ENCODE results near the gene TNPO3. TPM values are rescaled to one million over a fixed set of nuclear protein-coding genes. Genes with fewer than 3 reads are reported as not detected.
"Not testable (repeated sequence)": the region's sequence is repeated elsewhere in the genome, so short reads cannot be mapped to it uniquely, and the experiment has no call there.

TNPO3 gene
- total RNA-seq, 6 experiments from 2014 or later = 15.2 to 30.2 (median 22.2) TPM

DNA sequence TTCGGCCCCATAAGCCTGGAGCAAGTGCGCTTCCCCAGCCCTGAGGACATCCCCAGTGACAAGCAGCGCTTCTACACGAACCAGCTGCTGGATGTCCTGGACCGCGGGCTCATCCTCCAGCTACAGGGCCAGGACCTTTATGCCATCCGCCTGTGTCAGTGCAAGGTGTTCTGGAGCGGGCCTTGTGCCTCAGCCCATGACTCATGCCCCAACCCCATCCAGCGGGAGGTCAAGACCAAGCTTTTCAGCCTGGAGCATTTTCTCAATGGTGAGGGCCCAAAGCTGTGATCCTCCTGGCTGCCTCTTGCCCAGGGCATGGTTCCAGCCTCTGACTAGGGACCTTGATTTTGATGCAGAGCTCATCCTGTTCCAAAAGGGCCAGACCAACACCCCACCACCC is 107.1 kb downstream of the TNPO3 start:
- intact Hi-C loops (cut with DNase I) = no loop called here
- DNase-seq = no peak
- no peaks in the 10 kb centered on the region for H3K27me3 ChIP-seq
- H3K9me3 ChIP-seq = no peaks in the 10 kb centered on the region
- TF ChIP-seq POLR2A (IDR thresholded peaks at IDR 0.05) = no peak
- no peak for ATAC-seq
- H3K27ac ChIP-seq = no peak overlapping the region
- no CpG with 5 or more reads among the region's 9 CpGs for WGBS (ENCODE audit: insufficient coverage, low coverage, low lambda C conversion rate, missing lambda C conversion rate)
- H3K36me3 ChIP-seq = no peaks in the 10 kb centered on the region
- no peaks in the 10 kb centered on the region for H3K4me1 ChIP-seq
- no peak overlapping the region for H3K4me3 ChIP-seq

DNA sequence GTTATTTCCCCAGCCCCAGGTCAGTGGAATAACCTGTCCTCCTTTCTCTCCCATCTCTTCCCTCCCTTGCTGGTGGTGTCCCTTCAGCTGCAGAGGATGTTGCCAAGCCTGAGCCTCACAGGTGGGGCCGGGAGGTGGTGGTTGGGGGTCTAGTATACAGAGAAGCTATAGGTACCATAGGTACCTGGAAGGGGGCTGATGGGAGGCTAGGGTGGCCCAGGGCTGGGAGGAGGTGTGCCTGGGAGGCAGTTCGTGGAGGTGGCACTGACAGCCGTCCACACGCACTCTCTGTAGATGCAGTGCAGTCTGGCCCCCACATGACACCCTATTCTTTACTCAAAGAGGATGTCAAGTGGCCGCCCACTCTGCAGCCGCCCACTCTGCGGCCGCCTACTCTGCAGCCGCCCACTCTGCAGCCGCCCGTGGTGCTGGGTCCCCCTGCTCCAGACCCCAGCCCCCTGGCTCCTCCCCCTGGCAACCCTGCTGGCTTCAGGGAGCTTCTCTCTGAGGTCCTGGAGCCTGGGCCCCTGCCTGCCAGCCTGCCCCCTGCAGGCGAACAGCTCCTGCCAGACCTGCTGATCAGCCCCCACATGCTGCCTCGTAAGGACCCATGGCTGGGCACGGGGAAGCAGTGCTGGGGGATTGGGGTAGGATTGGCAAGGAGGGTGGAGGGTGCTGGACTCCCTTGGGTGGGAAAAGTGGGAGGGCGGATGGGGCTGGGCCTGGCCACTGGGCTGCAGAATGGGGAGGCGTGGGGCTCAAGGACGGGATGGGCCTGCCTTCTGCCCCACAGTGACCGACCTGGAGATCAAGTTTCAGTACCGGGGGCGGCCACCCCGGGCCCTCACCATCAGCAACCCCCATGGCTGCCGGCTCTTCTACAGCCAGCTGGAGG is 107.7 kb downstream of the TNPO3 start:
- DNase-seq (peak in 1 of 3 donors; percentile 49), ATAC-seq (peak in 3 of 4 donors; percentile 34 to 55 (median 41))
- intact Hi-C loops (cut with DNase I) = no loop called here
- Histone ChIP-seq H3K27ac (no peak overlapping the region), H3K4me1 (no peaks in the 10 kb centered on the region), H3K9me3 (no peaks in the 10 kb centered on the region), H3K36me3 (no peaks in the 10 kb centered on the region), H3K27me3 (no peaks in the 10 kb centered on the region), H3K4me3 (no peak overlapping the region)
- WGBS (ENCODE audit: insufficient coverage, low coverage, low lambda C conversion rate, missing lambda C conversion rate) = 93% methylated on average over 3 of the region's 22 CpGs
- TF ChIP-seq, protein P1, sequence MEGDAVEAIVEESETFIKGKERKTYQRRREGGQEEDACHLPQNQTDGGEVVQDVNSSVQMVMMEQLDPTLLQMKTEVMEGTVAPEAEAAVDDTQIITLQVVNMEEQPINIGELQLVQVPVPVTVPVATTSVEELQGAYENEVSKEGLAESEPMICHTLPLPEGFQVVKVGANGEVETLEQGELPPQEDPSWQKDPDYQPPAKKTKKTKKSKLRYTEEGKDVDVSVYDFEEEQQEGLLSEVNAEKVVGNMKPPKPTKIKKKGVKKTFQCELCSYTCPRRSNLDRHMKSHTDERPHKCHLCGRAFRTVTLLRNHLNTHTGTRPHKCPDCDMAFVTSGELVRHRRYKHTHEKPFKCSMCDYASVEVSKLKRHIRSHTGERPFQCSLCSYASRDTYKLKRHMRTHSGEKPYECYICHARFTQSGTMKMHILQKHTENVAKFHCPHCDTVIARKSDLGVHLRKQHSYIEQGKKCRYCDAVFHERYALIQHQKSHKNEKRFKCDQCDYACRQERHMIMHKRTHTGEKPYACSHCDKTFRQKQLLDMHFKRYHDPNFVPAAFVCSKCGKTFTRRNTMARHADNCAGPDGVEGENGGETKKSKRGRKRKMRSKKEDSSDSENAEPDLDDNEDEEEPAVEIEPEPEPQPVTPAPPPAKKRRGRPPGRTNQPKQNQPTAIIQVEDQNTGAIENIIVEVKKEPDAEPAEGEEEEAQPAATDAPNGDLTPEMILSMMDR (IDR thresholded peaks at IDR 0.05) = peak in 3 of 4 donors; percentile 7 to 31 (median 18)
- no peak for TF ChIP-seq POLR2A (IDR thresholded peaks at IDR 0.05)

DNA sequence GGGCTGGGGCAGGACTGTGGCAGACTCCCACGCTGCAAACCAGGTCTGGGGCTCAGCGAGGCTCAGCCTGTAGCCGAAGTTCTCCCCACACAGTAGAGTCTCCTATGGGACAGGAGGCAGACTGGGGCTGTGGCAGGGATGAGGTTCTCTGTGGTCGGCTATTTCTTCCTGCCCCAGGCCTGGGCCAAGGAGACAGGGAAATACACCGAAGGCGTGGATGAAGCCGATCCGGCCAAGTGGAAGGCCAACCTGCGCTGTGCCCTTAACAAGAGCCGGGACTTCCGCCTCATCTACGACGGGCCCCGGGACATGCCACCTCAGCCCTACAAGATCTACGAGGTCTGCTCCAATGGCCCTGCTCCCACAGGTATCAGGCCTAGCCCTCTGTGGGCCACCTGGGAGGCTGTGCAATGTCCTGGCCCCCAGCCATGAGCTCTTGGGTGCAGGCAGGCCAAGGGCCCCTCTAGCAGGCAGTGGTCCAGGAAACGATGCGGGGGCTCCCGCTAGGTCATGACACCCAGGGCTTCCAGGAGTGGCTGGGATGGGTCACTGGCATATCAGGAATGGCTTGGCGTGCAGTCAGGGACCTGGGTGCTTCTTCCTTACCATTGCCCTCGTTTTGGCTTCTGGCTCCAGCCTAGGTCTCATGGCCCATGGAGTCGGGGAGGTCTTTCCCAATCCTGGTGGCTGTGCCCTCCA is 109.1 kb downstream of the TNPO3 start:
- ATAC-seq (no peak), DNase-seq (peak in 1 of 3 donors; percentile 49)
- H3K4me3 ChIP-seq = no peak overlapping the region
- H3K27me3 ChIP-seq = no peaks in the 10 kb centered on the region
- H3K9me3 ChIP-seq = no peaks in the 10 kb centered on the region
- WGBS (ENCODE audit: insufficient coverage, low coverage, low lambda C conversion rate, missing lambda C conversion rate) = no CpG with 5 or more reads among the region's 21 CpGs
- no peak for TF ChIP-seq POLR2A (IDR thresholded peaks at IDR 0.05)
- TF ChIP-seq, protein P1 (IDR thresholded peaks at IDR 0.05) = no peak
- no peaks in the 10 kb centered on the region for H3K36me3 ChIP-seq
- H3K4me1 ChIP-seq = no peaks in the 10 kb centered on the region
- intact Hi-C loops (cut with DNase I) = no loop called here
- no peak overlapping the region for H3K27ac ChIP-seq

DNA sequence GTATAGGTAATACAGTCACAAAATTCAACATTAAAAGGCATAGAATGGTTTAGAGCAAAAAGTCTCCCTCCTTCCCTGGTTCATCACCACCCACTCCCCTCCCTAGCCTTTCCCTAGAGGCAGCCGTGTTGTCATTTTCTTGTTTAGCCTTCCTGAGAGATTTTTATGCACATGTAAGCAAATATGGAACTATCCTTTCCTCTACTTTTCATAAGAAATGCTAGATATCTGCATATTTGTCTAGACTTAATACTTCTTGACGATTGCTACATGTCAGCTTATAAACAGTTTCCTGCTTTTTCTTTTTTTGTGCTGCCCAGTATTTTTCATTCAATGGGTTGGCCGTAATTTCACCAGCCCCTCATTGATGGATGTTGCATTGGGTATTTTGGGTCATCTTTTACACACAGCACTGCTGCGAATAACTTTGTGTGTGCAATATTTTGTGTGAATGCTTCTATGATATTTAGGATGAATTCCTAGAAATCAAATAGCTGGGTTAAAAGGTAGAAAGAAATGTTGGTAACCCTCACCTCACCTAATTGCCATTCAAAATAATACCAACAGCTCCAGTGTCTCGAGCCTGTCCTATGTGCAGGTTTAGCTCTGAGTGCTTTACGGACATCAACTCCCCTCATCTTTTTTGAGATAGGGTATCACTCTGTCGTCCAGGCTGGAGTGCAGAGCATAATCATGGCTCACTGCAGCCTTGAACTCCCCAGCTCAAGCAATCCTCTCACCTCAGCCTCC is 110.2 kb downstream of the TNPO3 start:
- H3K4me1 ChIP-seq = no peaks in the 10 kb centered on the region
- H3K36me3 ChIP-seq = no peaks in the 10 kb centered on the region
- no peak for DNase-seq
- WGBS (ENCODE audit: insufficient coverage, low coverage, low lambda C conversion rate, missing lambda C conversion rate) = 76% methylated on average over 5 of the region's 7 CpGs
- no peak overlapping the region for H3K27ac ChIP-seq
- TF ChIP-seq POLR2A (IDR thresholded peaks at IDR 0.05) = no peak
- TF ChIP-seq, protein P1 (IDR thresholded peaks at IDR 0.05) = no peak
- intact Hi-C loops (cut with DNase I) = no loop called here
- H3K9me3 ChIP-seq = no peaks in the 10 kb centered on the region
- no peak for ATAC-seq
- H3K27me3 ChIP-seq = no peaks in the 10 kb centered on the region
- H3K4me3 ChIP-seq = no peak overlapping the region

DNA sequence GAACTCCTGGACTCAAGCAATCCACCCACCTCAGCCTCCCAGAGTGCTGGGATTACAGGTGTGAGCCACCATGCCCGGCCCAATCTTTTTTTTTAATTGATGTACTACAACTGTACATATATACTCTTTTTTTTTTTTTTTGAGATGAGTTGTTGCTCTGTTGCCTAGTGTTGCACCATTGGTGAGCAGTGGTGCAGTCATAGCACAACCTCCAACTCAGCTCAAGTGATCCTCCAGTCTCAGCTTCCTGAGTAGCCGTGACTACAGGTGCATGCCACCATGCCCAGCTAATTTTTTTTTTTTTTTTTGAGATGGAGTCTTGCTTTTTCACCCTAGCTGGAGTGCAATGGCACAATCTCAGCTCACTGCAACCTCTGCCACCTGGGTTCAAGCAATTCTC is 111.7 kb downstream of the TNPO3 start:
- H3K27ac ChIP-seq; H3K4me1 ChIP-seq; H3K4me3 ChIP-seq; H3K36me3 ChIP-seq; DNase-seq; H3K9me3 ChIP-seq; ATAC-seq; H3K27me3 ChIP-seq; intact Hi-C loops (cut with DNase I): not testable (repeated sequence)
- 93% methylated on average over 2 of the region's 2 CpGs for WGBS (ENCODE audit: insufficient coverage, low coverage, low lambda C conversion rate, missing lambda C conversion rate)

Measured in right lobe of liver (tissue), 6 donors.